Measurements from ENCODE around the gene ABO. TPM values are rescaled to one million over a fixed set of nuclear protein-coding genes. Genes with fewer than 3 reads are reported as not detected.
"Not testable (repeated sequence)": the region's sequence is repeated elsewhere in the genome, so short reads cannot be mapped to it uniquely, and the experiment has no call there.

Gene ABO
- total and polyA plus RNA-seq, 7 donors = 0.03 to 0.86 (median 0.51) TPM

GRCh38 chr9:133208880-133209300, 66.1 kb downstream of the ABO start, which contains the start of gene OBP2B:
Gene OBP2B (minus strand): TSS chr9:133209250. CDS start chr9:133209199, 51 bp downstream.
- peaks cover 0 to 24% (median 10%) of the 10 kb centered on the region in 3 donors for H3K27me3 ChIP-seq (ENCODE audit: insufficient read depth in 3 of 3, low read length in 2 of 3)
- WGBS, 3 donors = 66 to 77% (median 76%) methylated on average over 3 to 13 of the region's 18 CpGs
- intact Hi-C loops (cut with DNase I) = not testable (repeated sequence)

GRCh38 chr9:133208171-133208879, 66.7 kb downstream of the ABO start:
- H3K27ac ChIP-seq; H3K9me3 ChIP-seq; DNase-seq; H3K4me3 ChIP-seq; ATAC-seq; H3K36me3 ChIP-seq (ENCODE audit: insufficient read depth in 1 of 2, low read depth in 1 of 2); H3K4me1 ChIP-seq; intact Hi-C loops (cut with DNase I): not testable (repeated sequence)
- 84 to 89% (median 86%) methylated on average over 12 of the region's 16 CpGs for whole genome bisulfite sequencing, 3 donors
- H3K27me3 ChIP-seq (ENCODE audit: insufficient read depth in 3 of 3, low read length in 2 of 3) = peaks cover 0 to 27% (median 10%) of the 10 kb centered on the region in 3 donors

More at GRCh38 chr9:133208880-133209300, 66.1 kb downstream of the ABO start, which contains the start of gene OBP2B:
- not testable (repeated sequence) for DNase-seq; ATAC-seq; H3K4me1 ChIP-seq; H3K27ac ChIP-seq; H3K9me3 ChIP-seq; H3K4me3 ChIP-seq; H3K36me3 ChIP-seq (ENCODE audit: insufficient read depth in 1 of 2, low read depth in 1 of 2)

GRCh38 chr9:133207540-133208170, 67.3 kb downstream of the ABO start:
- Histone ChIP-seq H3K4me3 (no peak overlapping the region), H3K4me1 (no peaks in the 10 kb centered on the region), H3K27me3 (ENCODE audit: insufficient read depth in 3 of 3, low read length in 2 of 3) (peaks cover 0 to 27% (median 10%) of the 10 kb centered on the region in 3 donors), H3K36me3 (ENCODE audit: insufficient read depth in 1 of 2, low read depth in 1 of 2) (no peaks in the 10 kb centered on the region), H3K27ac (no peak overlapping the region), H3K9me3 (no peaks in the 10 kb centered on the region)
- ATAC-seq = no peak
- no peak for TF ChIP-seq CTCF (IDR thresholded peaks at IDR 0.05)
- no peak for DNase-seq
- WGBS, 3 donors = 73 to 74% (median 74%) methylated on average over 15 to 16 of the region's 16 CpGs
- intact Hi-C loops (cut with DNase I) = no loop called here

GRCh38 chr9:133207021-133207531, 67.9 kb downstream of the ABO start:
- H3K9me3 ChIP-seq = no peaks in the 10 kb centered on the region
- H3K4me1 ChIP-seq = no peaks in the 10 kb centered on the region
- H3K36me3 ChIP-seq (ENCODE audit: insufficient read depth in 1 of 2, low read depth in 1 of 2) = no peaks in the 10 kb centered on the region
- peak in 1 of 2 donors; percentile 29 for DNase-seq
- 81 to 85% (median 82%) methylated on average over 14 of the region's 14 CpGs for WGBS, 3 donors
- no peak overlapping the region for H3K4me3 ChIP-seq
- intact Hi-C loops (cut with DNase I) = no loop called here
- no peak overlapping the region for H3K27ac ChIP-seq
- ATAC-seq = no peak
- peaks cover 0 to 27% (median 10%) of the 10 kb centered on the region in 3 donors for H3K27me3 ChIP-seq (ENCODE audit: insufficient read depth in 3 of 3, low read length in 2 of 3)
- TF ChIP-seq CTCF (IDR thresholded peaks at IDR 0.05) = no peak

- peaks cover 0 to 27% (median 10%) of the 10 kb centered on the region in 3 donors for H3K27me3 ChIP-seq (ENCODE audit: insufficient read depth in 3 of 3, low read length in 2 of 3)
Measured at GRCh38 chr9:133205996-133206931, 68.7 kb downstream of the ABO start.

GRCh38 chr9:133205481-133205887, 69.5 kb downstream of the ABO start:
- H3K27ac ChIP-seq; H3K4me1 ChIP-seq; H3K9me3 ChIP-seq; ATAC-seq; H3K4me3 ChIP-seq; intact Hi-C loops (cut with DNase I); H3K36me3 ChIP-seq (ENCODE audit: insufficient read depth in 1 of 2, low read depth in 1 of 2): not testable (repeated sequence)
- WGBS, 3 donors = 66 to 71% (median 68%) methylated on average over 12 to 14 of the region's 14 CpGs
- DNase-seq = peak in 1 of 2 donors; percentile 30
- H3K27me3 ChIP-seq (ENCODE audit: insufficient read depth in 3 of 3, low read length in 2 of 3) = peaks cover 0 to 29% (median 6%) of the 10 kb centered on the region in 3 donors

More at GRCh38 chr9:133205996-133206931, 68.7 kb downstream of the ABO start:
- H3K4me1 ChIP-seq = no peaks in the 10 kb centered on the region
- no peaks in the 10 kb centered on the region for H3K9me3 ChIP-seq
- H3K27ac ChIP-seq = no peak overlapping the region
- H3K4me3 ChIP-seq = no peak overlapping the region
- DNase-seq (peak in 1 of 2 donors; percentile 48), ATAC-seq (no peak)
- no peak for TF ChIP-seq CTCF (IDR thresholded peaks at IDR 0.05)
- intact Hi-C loops (cut with DNase I) = no loop called here
- no peaks in the 10 kb centered on the region for H3K36me3 ChIP-seq (ENCODE audit: insufficient read depth in 1 of 2, low read depth in 1 of 2)
- WGBS, 3 donors = 75 to 80% (median 79%) methylated on average over 30 to 35 of the region's 35 CpGs
